DMS153 (cell line): ENCODE data around the gene KRT28.
"Not testable (repeated sequence)": the region's sequence is repeated elsewhere in the genome, so short reads cannot be mapped to it uniquely, and the experiment has no call there.

Source experiments
- DNase-seq: peaks from one replicate; lab custom pipeline; 2025; lab: John Stamatoyannopoulos, UW

Gene KRT28

DNA sequence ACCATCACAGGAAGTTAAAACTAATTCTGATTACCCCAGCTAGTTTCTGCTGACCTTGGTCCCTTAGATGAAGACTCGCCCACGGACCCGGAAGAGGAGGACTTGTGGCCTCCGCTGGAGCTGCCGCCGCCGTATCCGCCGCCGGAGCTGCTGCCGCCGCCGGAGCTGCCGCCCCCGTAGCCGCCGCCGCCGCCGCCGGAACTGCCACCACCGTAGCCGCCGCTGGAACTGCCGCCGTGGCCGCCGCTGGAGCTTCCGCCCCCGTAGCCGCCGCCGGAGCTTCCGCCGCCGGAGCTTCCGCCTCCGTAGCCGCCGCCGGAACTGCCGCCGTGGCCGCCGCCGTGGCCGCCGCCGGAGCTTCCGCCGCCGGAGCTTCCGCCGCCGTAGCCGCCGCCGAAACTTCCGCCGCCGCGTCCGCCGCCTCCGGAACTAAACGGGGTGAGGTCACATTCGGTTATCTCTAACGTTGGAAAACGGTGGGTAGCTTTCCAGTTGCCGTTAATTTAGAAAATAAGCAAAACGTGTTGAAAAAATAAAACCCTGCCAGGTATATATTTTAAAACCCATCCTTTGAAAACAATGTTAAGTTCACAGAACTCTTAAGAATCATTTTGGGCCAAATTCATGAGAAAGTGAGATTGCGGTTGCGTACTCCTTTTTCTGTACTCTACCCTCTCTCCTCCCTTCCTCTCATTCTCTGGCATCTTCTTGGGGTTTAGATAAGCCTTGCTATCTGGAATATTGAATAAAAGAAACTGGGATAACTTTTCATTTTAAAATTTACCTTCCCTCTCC, 19.2 kb upstream of the KRT28 start:
- DNase-seq: peak; percentile 74

DNA sequence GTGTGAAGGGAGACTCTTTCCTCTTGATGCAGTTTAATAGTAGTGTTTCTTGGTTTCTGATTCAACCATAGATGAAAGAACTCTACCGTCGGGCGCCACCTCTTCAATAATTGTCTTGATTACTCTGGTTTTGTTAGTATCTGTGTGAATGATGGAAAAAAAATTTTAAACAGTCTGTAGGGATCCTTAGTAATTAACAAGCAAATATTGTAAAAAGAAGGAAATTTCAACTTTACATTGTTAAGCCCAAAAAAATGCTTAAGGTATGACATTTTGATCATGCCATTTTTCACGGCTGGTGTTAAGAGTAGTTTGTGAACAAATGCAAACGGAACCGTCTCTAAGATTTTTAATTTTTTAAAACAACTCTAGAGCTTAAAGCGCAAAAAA, 18.6 kb upstream of the KRT28 start:
- DNase-seq: no peak

DNA sequence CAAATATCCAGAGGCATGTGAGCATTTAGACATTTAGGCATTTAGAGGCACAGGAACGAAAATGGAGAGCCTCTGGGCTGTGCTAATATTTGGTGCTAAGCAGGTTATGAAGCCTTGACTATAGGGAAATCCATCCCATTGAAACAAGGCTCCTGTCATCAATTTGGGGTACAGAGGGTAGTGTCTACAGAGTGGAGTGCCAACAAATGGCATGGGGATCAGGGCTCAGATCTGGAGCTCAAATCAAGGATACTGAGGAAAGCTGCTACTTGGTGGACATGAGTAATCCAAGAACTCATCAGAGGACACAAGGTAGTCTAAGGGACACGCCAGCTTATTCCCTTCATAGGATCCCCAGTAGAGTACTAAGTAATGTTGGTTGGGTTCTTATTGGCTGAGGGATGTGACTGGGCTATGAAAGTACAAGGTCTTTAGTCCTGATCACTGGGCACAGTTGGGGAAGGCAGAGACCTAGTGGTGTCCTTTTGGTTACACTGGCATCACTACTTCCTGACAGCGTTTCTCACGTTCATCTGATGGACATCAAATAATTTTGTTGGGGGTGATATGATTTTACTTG, 17.4 kb upstream of the KRT28 start:
- DNase-seq: no peak

GRCh38 chr17:40816569-40816968, 16.8 kb upstream of the KRT28 start:
- no peak for DNase-seq

DNA sequence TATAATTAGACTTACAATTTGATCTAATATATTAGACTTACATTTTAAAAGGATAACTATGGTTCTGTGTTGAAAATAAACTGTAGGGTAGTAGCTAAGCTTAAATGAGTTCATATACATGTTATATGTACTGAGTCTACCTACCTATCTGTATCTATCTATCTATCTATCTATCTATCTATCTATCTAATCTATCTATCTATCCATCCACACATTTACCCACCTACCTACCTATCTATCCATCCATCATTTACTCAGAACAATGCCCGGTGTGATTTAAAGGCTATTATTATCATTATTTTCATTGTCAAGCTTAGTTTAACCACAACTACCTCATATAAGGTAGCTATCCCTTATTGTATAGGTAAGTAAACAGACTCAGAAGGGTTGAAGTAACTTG, 15.6 kb upstream of the KRT28 start:
- no peak for DNase-seq

- DNase-seq: not testable (repeated sequence)
These were observed 14.9 kb upstream of the KRT28 start for GRCh38 chr17:40814657-40815056.

GRCh38 chr17:40813804-40814203, 14.0 kb upstream of the KRT28 start:
- no peak for DNase-seq

DNA sequence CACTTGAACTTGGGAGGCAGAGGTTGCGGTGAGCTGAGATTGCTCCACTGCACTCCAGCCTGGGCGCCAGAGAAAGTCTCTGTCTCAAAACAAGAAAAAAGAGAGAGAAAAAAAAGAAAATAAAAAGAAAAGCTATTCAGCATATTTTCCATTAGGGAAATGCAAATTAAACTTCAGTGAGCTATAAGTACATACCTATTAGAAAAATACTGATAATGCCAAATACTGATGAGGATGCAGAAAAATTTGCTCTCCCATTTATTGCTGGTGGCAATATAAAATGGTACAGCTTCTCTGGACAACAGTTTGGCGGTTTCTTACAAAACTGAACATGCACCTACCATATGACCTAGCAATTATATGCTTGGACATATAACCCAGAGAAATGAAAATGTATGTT, 12.9 kb upstream of the KRT28 start:
- DNase-seq: no peak

DNA sequence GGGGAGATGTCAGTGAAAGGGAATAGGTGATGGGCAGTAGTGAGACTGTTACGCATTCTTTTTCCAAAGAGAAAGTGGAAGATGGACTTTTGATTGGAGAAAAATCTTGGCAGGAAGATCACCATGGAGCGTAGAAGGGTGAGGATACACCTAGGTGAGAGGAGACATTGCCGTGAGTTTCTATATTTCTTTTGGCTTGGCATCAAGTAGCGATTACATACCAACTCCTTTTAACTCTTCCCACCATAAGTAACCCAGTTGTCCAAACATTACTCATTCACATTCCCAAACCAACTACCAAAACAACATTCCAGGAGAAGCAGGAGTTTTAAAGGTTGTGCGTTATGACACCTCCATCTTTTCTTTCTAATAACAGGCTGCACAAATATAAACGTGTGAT, 10.7 kb upstream of the KRT28 start:
- no peak for DNase-seq

DNA sequence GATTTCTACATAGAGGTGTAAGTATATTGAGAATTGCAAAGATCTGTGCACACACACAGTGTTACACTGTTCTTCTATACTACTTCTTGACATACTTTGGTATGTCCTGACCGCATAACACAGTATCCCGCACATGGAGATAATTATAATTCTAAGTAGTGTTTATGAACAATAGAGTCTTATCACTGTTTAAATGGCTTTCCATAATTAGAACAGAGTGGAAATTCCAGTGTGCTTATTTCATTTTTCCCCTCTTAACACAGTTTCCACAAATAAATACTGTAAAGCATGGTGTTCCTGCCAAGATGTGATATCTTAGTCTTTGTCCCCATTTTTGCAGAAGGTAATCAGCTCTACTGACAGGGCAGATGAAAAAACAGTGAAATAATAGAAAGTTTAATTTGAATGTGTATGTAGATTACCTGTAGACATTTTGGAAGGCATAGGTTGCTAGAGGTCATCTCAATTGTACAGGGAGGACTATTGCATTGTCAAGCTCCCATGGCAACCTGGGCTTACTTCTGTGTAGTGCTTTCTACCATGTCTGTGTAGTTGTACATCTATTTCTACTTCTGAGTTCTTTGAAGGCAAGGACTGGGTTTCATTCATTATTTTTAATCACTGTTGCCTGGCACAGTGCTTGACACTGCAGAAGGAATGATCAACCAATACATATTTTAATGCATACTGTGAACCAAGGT, 10.1 kb upstream of the KRT28 start:
- DNase-seq: no peak

- no peak for DNase-seq
These were observed 6.4 kb upstream of the KRT28 start for GRCh38 chr17:40806131-40806530.

DNA sequence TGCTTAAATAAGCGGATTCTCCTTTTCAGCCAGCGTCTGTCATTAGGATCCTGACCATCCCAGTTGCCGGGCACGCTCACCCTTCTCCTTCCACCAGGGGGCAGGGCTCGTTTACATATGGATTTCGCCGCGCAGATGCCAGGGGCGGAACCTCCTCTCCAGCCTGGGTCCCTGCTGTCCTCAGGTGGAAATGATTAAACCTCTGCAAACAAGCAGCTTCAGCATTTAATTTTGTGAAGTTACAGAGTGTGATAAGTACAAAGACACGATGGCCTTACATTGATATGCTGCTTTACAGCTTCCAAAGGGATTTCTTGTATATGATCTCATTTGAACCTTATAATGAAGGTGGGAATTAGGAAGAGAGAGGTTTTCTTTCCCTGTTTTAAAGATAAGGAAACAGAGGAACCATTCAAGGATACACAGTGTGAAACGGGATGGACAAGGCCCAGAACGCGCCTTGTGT, 3.9 kb upstream of the KRT28 start:
- DNase-seq: peak; percentile 58

- no peak for DNase-seq
These were observed 1.4 kb upstream of the KRT28 start for GRCh38 chr17:40801157-40801556.

DNA sequence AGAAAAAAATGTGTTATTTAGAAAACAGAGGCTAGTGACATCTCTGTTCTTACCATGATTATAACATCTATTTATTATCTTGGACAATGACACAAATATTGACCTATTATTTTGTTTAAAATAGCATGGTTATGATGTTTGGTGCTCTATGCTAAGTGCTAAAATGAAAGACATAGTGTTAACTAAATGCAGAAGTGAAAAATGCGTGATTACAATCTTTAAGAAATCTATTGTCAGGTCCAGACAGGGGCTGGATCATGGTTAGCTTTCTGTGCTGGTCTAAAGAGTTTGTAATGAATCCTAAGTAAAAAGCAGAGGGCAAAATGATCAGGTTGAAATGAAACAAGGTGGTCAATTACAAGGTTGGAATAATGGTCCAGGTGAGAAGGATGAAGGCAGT, 622 bp upstream of the KRT28 start:
- DNase-seq: no peak

DNA sequence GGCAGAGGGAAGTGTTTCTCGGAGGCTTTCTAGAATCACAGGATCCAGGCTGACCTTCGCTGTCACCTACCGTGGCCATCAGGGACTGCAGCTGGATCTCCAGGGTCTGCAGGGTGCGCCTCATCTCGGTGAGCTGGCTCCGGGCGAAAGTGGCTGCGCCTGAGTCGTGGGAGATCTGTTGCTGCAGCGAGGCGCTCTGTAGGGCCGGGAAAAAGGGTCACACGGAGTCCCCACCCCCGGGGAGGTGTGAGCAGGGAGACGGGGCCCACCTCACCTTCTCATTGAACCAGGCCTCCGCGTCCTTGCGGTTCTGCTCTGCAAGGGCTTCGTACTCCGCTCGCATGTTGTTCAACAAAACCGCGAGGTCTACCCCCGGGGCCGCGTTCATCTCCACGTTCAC, 2.9 kb downstream of the KRT28 start:
- no peak for DNase-seq

DNA sequence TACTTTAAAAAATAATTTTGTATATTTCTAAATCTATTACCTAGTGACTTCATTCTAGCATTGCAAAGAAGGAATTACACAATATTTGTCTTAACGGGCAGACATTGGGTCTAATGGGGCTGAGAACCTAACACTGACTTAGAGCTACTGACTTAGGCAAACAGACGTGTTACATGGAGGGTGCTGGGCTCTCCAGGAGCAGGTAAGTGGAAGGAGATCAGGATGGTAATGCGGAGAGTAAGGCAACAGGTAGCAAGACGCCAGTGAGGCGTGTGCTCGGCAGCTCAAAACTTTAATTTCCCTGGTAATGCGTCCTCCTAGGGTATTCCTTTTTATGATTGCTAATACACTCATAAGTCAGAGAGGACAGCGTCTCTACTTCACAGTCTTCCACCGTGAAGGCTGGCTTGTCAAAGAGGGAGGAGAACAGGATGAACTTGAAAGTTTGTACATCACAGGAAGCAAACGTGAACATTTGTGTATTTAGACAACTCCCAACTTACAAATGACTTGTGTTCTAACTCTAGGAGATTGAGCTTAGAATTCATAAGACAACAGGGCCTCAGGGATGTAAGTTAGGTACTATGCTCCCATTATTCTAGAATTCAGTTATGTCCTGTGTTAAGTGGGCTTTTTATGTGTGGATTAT, 4.6 kb downstream of the KRT28 start:
- DNase-seq: no peak

- no peak for DNase-seq
These were observed 5.3 kb downstream of the KRT28 start for GRCh38 chr17:40794466-40794865.

GRCh38 chr17:40793832-40794231, 5.9 kb downstream of the KRT28 start:
- no peak for DNase-seq

DNA sequence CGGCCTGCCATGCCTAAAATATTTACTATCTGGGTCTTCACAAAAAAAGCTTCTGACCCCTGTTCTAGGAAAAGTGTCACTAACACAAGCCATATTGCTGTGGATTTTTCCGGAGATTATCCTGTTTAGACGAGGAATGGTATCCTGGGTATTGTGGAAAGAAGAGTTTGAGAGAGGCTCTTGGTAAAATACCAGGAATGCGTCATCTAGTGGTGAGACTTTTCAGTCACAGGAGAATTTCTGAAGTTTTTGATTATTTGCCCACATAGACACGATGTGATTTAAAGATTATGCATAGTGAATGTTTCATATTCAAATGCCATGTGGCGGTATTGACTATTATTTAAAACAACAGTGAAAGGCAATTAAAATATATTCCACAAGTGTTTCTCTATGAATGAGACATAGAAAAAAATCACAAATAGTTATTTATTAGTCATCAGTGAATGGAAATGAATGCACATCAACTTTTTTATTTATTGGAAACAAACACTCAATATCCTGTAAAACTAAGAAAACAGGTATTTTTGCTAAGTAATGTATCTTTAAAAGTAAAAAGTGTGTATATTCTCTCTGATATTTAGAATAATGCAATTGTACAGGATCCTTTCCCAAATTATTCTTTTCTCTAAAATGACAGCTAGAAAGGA, 7.8 kb downstream of the KRT28 start:
- no peak for DNase-seq

DNA sequence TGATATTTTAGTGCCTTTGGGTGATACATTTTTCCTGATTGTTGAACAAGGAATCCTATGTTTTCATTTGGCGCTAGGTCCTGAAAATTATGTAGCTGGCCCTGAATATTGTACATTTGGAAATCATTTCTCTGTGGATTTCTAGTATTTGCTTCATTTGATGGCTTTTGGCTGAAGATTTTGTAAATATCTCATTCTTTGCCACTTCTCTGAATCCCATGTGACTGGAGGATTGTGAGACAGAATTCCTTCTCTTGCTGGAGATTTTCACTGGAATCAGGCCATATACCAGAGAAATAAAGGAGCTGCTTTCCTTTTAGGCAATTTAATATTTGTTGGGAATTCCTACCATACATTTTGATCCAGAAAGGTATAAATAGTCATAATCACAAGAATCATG, 8.6 kb downstream of the KRT28 start:
- DNase-seq: no peak

- no peak for DNase-seq
These were observed 17.3 kb downstream of the KRT28 start, which contains the start of gene KRT27 for GRCh38 chr17:40782450-40782849. Gene KRT27 (minus strand): TSS chr17:40782550. CDS start chr17:40782493, 57 bp downstream.
